Vagina (tissue), 2 donors: ENCODE data around the gene TLE5.

Source experiments
- POLR2A ChIP-seq, 2 donors: fragments of 450-650 bp; IDR thresholded peaks; one replicate each; pipeline ENCODE4 v1.6.1; 2017; ENCODE audit warnings: antibody characterized with exemption in 2 of 2, mild to moderate bottlenecking in 2 of 2, moderate library complexity in 2 of 2
- POLR2AphosphoS5 ChIP-seq, 2 donors: sonication (generic); formaldehyde crosslinking; IDR thresholded peaks; one replicate each; pipeline ENCODE4 v1.9.0; 2017; ENCODE audit warnings: antibody characterized with exemption in 2 of 2, mild to moderate bottlenecking in 2 of 2, low read depth in 1 of 2; ENCODE audit not compliant: insufficient read depth in 1 of 2
- TF ChIP-seq, protein P1 (sequence below), 3 experiments: fragments of 450-650 bp in 2 of 3; fragments of 200-600 bp in 1 of 3; sonication (generic) in 1 of 3; IDR thresholded peaks; one replicate each; pipeline ENCODE4 v1.5.1; 2017 to 2019; ENCODE audit warnings: antibody characterized with exemption in 3 of 3, mild to moderate bottlenecking in 2 of 3, moderate library complexity in 2 of 3

DNA sequence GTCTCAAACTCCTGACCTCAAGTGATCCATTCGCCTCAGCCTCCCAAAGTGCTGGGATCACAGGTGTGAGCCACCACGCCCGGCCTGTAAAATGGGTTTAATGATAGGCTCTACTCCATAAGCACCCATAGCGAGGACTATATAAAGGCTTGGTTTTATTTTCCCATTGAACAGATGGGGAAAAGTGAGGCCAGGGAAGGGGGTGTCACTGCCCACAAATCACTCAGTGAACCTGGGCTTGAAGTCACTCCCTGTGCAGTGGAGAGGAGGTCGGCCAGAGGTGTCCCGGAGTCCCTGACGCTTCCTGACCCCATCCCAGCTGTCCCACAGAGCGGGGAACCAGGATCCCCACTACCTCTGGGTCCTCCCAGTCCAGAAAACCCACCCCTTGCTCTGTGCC, 48.2 kb downstream of the TLE5 start:
- no peak for TF ChIP-seq POLR2A (IDR thresholded peaks at IDR 0.05)
- TF ChIP-seq, protein P1, sequence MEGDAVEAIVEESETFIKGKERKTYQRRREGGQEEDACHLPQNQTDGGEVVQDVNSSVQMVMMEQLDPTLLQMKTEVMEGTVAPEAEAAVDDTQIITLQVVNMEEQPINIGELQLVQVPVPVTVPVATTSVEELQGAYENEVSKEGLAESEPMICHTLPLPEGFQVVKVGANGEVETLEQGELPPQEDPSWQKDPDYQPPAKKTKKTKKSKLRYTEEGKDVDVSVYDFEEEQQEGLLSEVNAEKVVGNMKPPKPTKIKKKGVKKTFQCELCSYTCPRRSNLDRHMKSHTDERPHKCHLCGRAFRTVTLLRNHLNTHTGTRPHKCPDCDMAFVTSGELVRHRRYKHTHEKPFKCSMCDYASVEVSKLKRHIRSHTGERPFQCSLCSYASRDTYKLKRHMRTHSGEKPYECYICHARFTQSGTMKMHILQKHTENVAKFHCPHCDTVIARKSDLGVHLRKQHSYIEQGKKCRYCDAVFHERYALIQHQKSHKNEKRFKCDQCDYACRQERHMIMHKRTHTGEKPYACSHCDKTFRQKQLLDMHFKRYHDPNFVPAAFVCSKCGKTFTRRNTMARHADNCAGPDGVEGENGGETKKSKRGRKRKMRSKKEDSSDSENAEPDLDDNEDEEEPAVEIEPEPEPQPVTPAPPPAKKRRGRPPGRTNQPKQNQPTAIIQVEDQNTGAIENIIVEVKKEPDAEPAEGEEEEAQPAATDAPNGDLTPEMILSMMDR (IDR thresholded peaks at IDR 0.05): no peak
- no peak for TF ChIP-seq POLR2AphosphoS5 (IDR thresholded peaks at IDR 0.05; ENCODE audit: insufficient read depth in 1 of 2, low read depth in 1 of 2)
